BJ (cell line): ENCODE measurements around the gene GLI1. TPM values are rescaled to one million over a fixed set of nuclear protein-coding genes. Genes with fewer than 3 reads are reported as not detected.
"Not testable (repeated sequence)": the region's sequence is repeated elsewhere in the genome, so short reads cannot be mapped to it uniquely, and the experiment has no call there.

Experiments
- CTCF ChIA-PET: fragments of 350-600 bp; formaldehyde crosslinking; extraction: SDS; loops from one replicate; lab custom pipeline; 2021; ENCODE audit warnings: antibody characterized with exemption, inconsistent platforms; lab: Yijun Ruan, JAX
- POLR2A ChIA-PET: fragments of 300-600 bp; sonication (Branson Sonifier 250); formaldehyde crosslinking; extraction: SDS; loops from one replicate; lab custom pipeline; 2021; ENCODE audit warnings: antibody characterized with exemption; lab: Charles Lee
- DNase-seq: peaks from one replicate; pipeline ENCODE4 v3.0.0-alpha.2; 2011; ENCODE audit warnings: low read depth
- H3K27me3 ChIP-seq: 2 replicates; pipeline ENCODE4 v1.6.0; 2011; ENCODE audit warnings: low read length; ENCODE audit not compliant: control insufficient read depth, insufficient read depth
- H3K36me3 ChIP-seq: 2 replicates; pipeline ENCODE4 v1.5.1; 2011; ENCODE audit warnings: low read length; ENCODE audit not compliant: control insufficient read depth, insufficient read depth
- H3K4me3 ChIP-seq: 2 replicates; pipeline ENCODE4 v1.5.1; 2011; ENCODE audit warnings: low read depth, mild to moderate bottlenecking, control low read depth, low read length
- CTCF ChIP-seq: IDR thresholded peaks from 2 replicates; pipeline ENCODE4 v1.5.1; 2011; ENCODE audit warnings: low read depth, mild to moderate bottlenecking, control low read depth, inconsistent platforms, low read length, moderate library complexity; ENCODE audit not compliant: insufficient read depth
- polyA plus RNA-seq: library from polyadenylated mRNA; depleted of rRNA; stranded (reverse); fragments of >200 nt; gene quantifications from 2 replicates; pipeline ENCODE4 v1.2.3, GENCODE V29; 2011

The GLI1 gene
- polyA plus RNA-seq, 1 experiment: 9.0 TPM

- ChIA-PET POLR2A (no interaction called here), CTCF (interaction anchor here (1.4 kb wide), 1 partner anchor 11 kb away, joined by 11 read pairs; no protein-coding TSS in a partner anchor)
Observed at GRCh38 chr12:57441846-57442427, 17.6 kb upstream of the GLI1 start.

GRCh38 chr12:57444337-57444736 lies 15.2 kb upstream of the GLI1 start:
- CTCF ChIA-PET: interaction anchor here (1.6 to 2.1 kb wide), 2 partner anchors 9 to 11 kb away, joined by 6 to 9 read pairs; no protein-coding TSS in a partner anchor
- DNase-seq, H3K4me3 ChIP-seq, H3K36me3 ChIP-seq, POLR2A ChIA-PET, H3K27me3 ChIP-seq: not testable (repeated sequence)

More at GRCh38 chr12:57441846-57442427, 17.6 kb upstream of the GLI1 start:
- H3K36me3 ChIP-seq: no peaks in the 10 kb centered on the region
- no peak for DNase-seq
- H3K4me3 ChIP-seq: no peak overlapping the region
- TF ChIP-seq CTCF: no peak
- H3K27me3 ChIP-seq: no peaks in the 10 kb centered on the region

- CTCF ChIA-PET: interaction anchor here (1.6 to 2.1 kb wide), 2 partner anchors 9 to 11 kb away, joined by 6 to 9 read pairs; no protein-coding TSS in a partner anchor
- DNase-seq: no peak
Observed at GRCh38 chr12:57444744-57445143, 14.8 kb upstream of the GLI1 start.

GRCh38 chr12:57446292-57446960 lies 13.2 kb upstream of the GLI1 start:
- H3K36me3 ChIP-seq: no peaks in the 10 kb centered on the region
- no peaks in the 10 kb centered on the region for H3K27me3 ChIP-seq
- no peak for TF ChIP-seq CTCF
- CTCF ChIA-PET: interaction anchor here (1.0 to 1.2 kb wide), 3 partner anchors 9 to 139 kb away, joined by 3 read pairs; no protein-coding TSS in a partner anchor
- no peak for DNase-seq
- H3K4me3 ChIP-seq: no peak overlapping the region
- POLR2A ChIA-PET: no interaction called here

More at GRCh38 chr12:57444744-57445143, 14.8 kb upstream of the GLI1 start:
- POLR2A ChIA-PET: no interaction called here
- no peak overlapping the region for H3K4me3 ChIP-seq
- H3K36me3 ChIP-seq: no peaks in the 10 kb centered on the region
- TF ChIP-seq CTCF: no peak
- no peaks in the 10 kb centered on the region for H3K27me3 ChIP-seq

GRCh38 chr12:57448669-57449068 lies 10.9 kb upstream of the GLI1 start:
- DNase-seq: no peak
- no peaks in the 10 kb centered on the region for H3K36me3 ChIP-seq
- ChIA-PET POLR2A (no interaction called here), CTCF (interaction anchor here (16.7 kb wide), 1 partner anchor 141 kb away, joined by 411 read pairs; no protein-coding TSS in a partner anchor)
- H3K27me3 ChIP-seq: no peaks in the 10 kb centered on the region
- no peak for TF ChIP-seq CTCF
- no peak overlapping the region for H3K4me3 ChIP-seq
